ENCODE data around the gene UBAC1.
"Not testable (repeated sequence)": the region's sequence is repeated elsewhere in the genome, so short reads cannot be mapped to it uniquely, and the experiment has no call there.

Gene UBAC1

DNA sequence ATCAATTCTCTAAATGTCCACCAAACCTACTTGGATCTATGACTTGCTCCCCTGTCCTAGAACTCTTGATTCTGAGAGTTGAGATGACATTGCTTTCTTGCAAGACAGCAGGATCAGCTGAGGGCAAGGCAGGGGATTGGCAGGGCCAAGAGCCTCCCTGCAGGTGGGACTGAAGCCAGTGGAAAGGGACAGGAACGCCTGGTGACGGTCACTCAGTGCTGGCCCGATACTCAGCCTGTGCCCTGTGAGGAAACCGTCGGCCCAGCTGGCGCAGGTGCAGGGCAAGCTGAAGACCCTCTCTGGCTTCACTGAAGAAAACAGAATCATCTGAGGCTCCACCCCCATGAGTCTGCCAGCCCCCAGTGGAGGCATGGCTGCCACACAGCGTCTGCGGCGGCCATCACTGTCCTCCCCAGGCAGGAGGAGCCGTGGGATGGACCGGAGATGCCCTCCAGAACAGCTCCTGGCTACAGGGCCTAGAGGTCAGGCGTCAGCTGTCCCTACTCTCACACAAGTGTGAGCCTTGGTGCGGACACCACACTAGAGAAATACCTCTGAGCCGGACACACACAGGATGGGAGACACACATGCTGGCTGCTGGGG, 14.7 kb downstream of the UBAC1 start:
- no peak for TF ChIP-seq POLR2AphosphoS5 (IDR thresholded peaks at IDR 0.05; ENCODE audit: borderline replicate concordance, low read depth, low read length)
- TF ChIP-seq FOXP2 (optimal IDR thresholded peaks at IDR 0.05; ENCODE audit: control extremely low read depth, extremely low read length, insufficient read depth): no peak
- TF ChIP-seq EZH2 (IDR thresholded peaks at IDR 0.05): no peak
- Histone ChIP-seq H3K9ac (ENCODE audit: insufficient read length) (no peak overlapping the region), H3K36me3 (ENCODE audit: insufficient read depth, low read length) (peaks cover 32% of the 10 kb centered on the region; the same call in 1 of the 2 replicates), H3K27ac (no peak overlapping the region), H3K9me3 (ENCODE audit: low read depth, low read length) (no peaks in the 10 kb centered on the region), H3K4me3 (no peak overlapping the region)
- no peak for DNase-seq (ENCODE audit: low read depth, low spot score)

GRCh38 chr9:135945969-135946368, 15.2 kb downstream of the UBAC1 start:
- Histone ChIP-seq H3K36me3 (ENCODE audit: insufficient read depth, low read length) (peaks cover 32% of the 10 kb centered on the region; the same call in 1 of the 2 replicates), H3K4me3 (no peak overlapping the region), H3K9ac (ENCODE audit: insufficient read length) (no peak overlapping the region), H3K9me3 (ENCODE audit: low read depth, low read length) (no peaks in the 10 kb centered on the region), H3K27ac (no peak overlapping the region)
- no peak for DNase-seq (ENCODE audit: low read depth, low spot score)
- TF ChIP-seq POLR2AphosphoS5 (IDR thresholded peaks at IDR 0.05; ENCODE audit: borderline replicate concordance, low read depth, low read length): no peak
- TF ChIP-seq EZH2 (IDR thresholded peaks at IDR 0.05): no peak
- no peak for TF ChIP-seq FOXP2 (optimal IDR thresholded peaks at IDR 0.05; ENCODE audit: control extremely low read depth, extremely low read length, insufficient read depth)

DNA sequence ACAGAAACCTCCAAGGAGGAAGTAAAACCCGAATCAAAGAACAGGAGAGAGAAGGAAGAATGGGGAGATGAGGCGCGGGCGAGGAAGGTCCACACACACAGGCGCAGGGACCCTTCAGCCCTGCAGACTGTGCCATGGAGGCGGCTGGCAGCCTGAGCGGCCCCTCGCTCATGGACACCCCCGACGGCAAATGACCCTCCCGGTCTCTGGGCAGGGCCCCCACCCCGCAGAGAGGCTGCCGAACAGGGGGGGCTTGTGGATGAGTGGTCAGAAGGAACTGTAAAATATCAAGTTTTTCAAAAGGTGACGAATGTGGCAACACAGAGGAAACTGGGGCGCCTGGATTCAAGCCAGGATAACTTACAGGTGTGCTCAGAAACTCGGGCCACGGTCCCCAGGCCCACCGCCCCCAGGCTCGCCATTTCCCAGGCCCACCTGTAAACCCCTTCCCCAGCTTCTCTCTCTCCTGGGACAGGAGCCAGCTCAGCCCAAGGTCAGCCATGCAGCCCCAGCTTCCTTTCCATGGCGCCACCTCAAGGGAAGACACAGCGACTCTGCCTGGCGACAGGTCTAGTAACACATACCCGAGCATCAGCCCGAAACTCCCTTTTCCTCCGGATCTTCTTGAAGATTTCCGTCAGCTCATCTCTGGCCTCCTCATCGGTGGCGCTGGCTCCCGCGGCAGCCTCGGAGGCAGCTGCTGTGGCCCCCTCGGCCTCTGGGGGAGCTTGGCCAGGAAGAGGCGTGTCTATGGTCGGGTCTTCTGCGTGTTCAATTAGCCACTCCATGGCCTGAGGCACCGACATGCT, 16.5 kb downstream of the UBAC1 start:
- Histone ChIP-seq H3K9me3 (ENCODE audit: low read depth, low read length) (no peaks in the 10 kb centered on the region), H3K4me3 (no peak overlapping the region), H3K9ac (ENCODE audit: insufficient read length) (no peak overlapping the region), H3K36me3 (ENCODE audit: insufficient read depth, low read length) (peaks cover 33% of the 10 kb centered on the region; the same call in 1 of the 2 replicates), H3K27ac (no peak overlapping the region)
- TF ChIP-seq EZH2 (IDR thresholded peaks at IDR 0.05): no peak
- no peak for TF ChIP-seq FOXP2 (optimal IDR thresholded peaks at IDR 0.05; ENCODE audit: control extremely low read depth, extremely low read length, insufficient read depth)
- TF ChIP-seq POLR2AphosphoS5 (IDR thresholded peaks at IDR 0.05; ENCODE audit: borderline replicate concordance, low read depth, low read length): no peak
- DNase-seq (ENCODE audit: low read depth, low spot score): no peak

DNA sequence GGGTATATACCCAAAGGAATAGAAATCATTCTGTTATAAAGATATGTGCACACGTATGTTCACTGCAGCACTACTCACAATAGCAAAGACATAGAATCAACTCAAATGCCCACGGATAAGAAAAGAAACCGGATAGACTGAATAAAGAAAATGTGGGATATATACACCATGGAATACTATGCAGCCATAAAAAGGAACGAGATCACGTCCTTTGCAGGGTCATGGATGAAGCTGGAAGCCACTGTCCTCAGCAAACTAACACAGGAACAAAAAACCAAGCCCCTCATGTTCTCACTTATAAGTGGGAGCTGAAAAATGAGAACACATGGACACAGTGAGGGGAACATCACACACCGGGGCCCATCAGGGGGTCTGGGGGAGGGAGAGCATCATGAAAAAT, 17.6 kb downstream of the UBAC1 start:
- H3K9ac ChIP-seq (ENCODE audit: insufficient read length); DNase-seq (ENCODE audit: low read depth, low spot score); H3K27ac ChIP-seq; H3K9me3 ChIP-seq (ENCODE audit: low read depth, low read length); H3K4me3 ChIP-seq: not testable (repeated sequence)
- peaks cover 37% of the 10 kb centered on the region; the same call in 1 of the 2 replicates for H3K36me3 ChIP-seq (ENCODE audit: insufficient read depth, low read length)

DNA sequence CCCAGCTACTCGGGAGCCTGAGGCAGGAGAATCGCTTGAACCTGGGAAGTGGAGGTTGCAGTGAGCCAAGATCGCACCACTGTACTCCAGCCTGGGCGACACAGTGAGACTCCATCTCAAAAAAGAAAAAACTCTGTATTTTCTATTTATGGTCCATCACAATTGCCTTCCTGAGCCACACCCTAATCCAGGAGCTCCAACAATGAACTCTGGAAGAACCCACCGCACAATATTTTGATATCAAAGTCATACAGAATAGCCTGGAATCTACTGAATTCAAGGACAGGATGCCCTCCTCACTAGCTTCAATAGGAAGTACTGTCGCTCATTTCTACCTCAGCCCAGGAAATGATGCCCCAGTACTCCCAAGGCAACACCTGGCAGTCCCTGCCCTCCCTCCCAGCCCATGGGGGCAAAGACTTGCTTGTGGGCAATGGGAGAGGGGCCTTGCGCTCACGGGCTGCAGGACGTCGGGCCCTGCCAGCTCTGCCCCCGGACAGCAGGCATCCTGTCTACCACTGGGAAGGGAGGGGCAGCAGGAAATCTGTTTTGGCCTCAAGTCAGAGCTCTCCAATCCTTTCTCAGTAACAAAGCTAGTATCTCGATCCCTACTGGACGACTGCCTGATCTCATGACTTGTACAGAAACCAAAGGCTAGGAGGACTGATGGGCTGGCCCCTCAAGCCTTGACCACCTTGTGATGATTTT, 19.7 kb downstream of the UBAC1 start:
- H3K4me3 ChIP-seq: no peak overlapping the region
- H3K27ac ChIP-seq: no peak overlapping the region
- H3K9ac ChIP-seq (ENCODE audit: insufficient read length): no peak overlapping the region
- no peaks in the 10 kb centered on the region for H3K9me3 ChIP-seq (ENCODE audit: low read depth, low read length)
- no peak for DNase-seq (ENCODE audit: low read depth, low spot score)
- no peak for TF ChIP-seq POLR2AphosphoS5 (IDR thresholded peaks at IDR 0.05; ENCODE audit: borderline replicate concordance, low read depth, low read length)
- TF ChIP-seq FOXP2 (optimal IDR thresholded peaks at IDR 0.05; ENCODE audit: control extremely low read depth, extremely low read length, insufficient read depth): no peak
- no peak for TF ChIP-seq EZH2 (IDR thresholded peaks at IDR 0.05)
- peaks cover 51% of the 10 kb centered on the region; the same call in 1 of the 2 replicates for H3K36me3 ChIP-seq (ENCODE audit: insufficient read depth, low read length)

DNA sequence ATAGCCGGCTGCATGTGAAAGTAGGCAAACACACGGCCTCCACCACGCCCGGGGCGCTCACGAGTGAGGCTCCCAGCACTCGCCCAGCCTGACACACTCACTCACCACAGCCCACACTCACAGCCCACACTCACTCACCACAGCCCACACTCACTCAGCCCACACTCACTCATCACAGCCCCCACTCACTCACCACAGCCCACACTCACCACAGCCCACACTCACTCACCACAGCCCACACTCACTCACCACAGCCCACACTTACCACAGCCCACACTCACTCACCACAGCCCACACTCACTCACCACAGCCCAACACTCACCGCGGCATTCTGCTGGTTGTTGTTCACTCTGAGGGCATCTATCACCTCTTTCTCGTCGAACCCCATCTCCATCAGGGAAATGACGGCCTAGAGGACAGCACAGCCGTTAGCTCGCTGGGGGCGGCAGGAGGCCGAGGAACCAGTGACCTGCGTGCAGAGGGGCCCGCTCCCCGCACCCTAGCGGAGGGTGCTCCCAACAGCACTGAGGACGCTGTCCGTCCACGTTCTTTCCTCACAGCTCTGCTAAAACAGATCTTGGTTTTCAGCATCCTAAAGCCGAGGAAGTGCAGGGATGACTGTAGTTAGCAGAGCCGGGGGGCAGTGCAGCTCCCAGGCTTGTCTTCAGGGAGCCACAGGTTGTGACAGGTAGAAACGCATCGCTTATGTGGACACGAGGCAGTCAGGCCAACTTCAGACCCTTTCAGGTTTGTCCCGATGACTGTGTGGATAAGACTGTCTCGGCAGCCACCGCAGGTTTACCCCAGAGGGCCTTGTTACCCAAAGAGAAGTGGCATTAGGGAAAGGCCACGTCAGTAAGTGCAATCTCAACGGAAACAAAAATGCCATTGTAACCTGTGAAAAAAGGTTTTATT, 21.6 kb downstream of the UBAC1 start:
- Histone ChIP-seq H3K27ac (no peak overlapping the region), H3K4me3 (no peak overlapping the region), H3K9ac (ENCODE audit: insufficient read length) (no peak overlapping the region), H3K36me3 (ENCODE audit: insufficient read depth, low read length) (peaks cover 47% of the 10 kb centered on the region), H3K9me3 (ENCODE audit: low read depth, low read length) (no peaks in the 10 kb centered on the region)
- no peak for TF ChIP-seq FOXP2 (optimal IDR thresholded peaks at IDR 0.05; ENCODE audit: control extremely low read depth, extremely low read length, insufficient read depth)
- no peak for TF ChIP-seq EZH2 (IDR thresholded peaks at IDR 0.05)
- no peak for TF ChIP-seq POLR2AphosphoS5 (IDR thresholded peaks at IDR 0.05; ENCODE audit: borderline replicate concordance, low read depth, low read length)
- DNase-seq (ENCODE audit: low read depth, low spot score): no peak

DNA sequence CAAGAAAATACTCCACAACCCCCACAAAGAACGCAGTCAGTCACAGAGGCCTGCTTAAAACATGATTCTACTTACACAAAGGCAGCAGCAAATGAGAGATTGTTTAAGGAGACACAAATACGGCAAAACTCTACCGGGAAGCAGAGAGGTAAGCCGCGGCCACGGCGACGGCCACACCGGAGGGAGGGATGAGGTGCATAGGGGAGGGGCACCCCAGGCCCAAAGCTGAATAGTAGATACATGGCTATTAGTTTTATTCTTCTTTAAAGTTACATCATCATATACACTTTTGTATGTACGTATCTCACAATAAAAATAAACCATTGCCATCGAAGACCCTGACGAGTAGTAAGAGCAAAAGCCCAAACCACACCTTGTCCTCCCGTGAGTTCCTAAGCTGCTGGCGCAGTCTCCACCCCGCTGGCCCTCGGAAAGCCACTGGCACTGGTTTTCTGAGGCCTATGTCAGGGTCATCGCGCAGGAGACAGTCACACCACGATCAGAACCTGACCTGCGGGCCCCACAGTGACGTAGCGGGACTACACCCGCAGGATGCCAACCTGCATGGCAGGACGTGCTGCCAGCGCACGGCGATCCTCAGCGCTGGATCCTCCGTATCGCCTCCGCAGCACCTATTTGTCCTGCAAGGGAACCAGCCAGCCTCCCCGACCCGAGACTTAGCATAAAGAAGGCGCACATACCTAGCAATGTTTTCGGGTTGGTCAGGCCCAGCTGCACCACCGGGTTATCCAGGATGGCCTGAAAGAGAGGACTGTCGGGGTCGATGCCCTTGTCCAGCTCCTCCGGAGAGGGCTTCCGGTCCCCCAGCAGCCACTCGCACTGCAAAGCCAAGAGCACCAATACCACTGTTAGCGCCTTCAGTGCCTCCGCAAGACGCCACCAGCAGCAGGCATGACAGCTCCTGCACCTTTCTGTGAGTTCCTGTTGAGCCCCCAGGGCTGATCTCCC, 23.4 kb downstream of the UBAC1 start:
- H3K27ac ChIP-seq: no peak overlapping the region
- no peaks in the 10 kb centered on the region for H3K9me3 ChIP-seq (ENCODE audit: low read depth, low read length)
- no peak for DNase-seq (ENCODE audit: low read depth, low spot score)
- peaks cover 44% of the 10 kb centered on the region for H3K36me3 ChIP-seq (ENCODE audit: insufficient read depth, low read length)
- H3K9ac ChIP-seq (ENCODE audit: insufficient read length): no peak overlapping the region
- H3K4me3 ChIP-seq: no peak overlapping the region
- TF ChIP-seq POLR2AphosphoS5 (IDR thresholded peaks at IDR 0.05; ENCODE audit: borderline replicate concordance, low read depth, low read length): no peak
- no peak for TF ChIP-seq EZH2 (IDR thresholded peaks at IDR 0.05)
- TF ChIP-seq FOXP2 (optimal IDR thresholded peaks at IDR 0.05; ENCODE audit: control extremely low read depth, extremely low read length, insufficient read depth): no peak

Measured in SK-N-MC (cell line).